Right cardiac atrium (tissue), 5 donors: ENCODE data around the gene SCN9A. TPM values are rescaled to one million over a fixed set of nuclear protein-coding genes. Genes with fewer than 3 reads are reported as not detected.
"Not testable (repeated sequence)": the region's sequence is repeated elsewhere in the genome, so short reads cannot be mapped to it uniquely, and the experiment has no call there.

ENCODE experiments used
- ATAC-seq, 2 donors: fragments of 200-7000 bp; cut with Tn5 transposase; one replicate each; pipeline versions ENCODE4 v1.8.0 to v1.9.1; 2020; ENCODE audit warnings: moderate library complexity in 2 of 2, mild to moderate bottlenecking in 1 of 2
- DNase-seq, 3 donors: peaks; one replicate each; pipeline ENCODE4 v3.0.0-alpha.2; 2020
- H3K27ac ChIP-seq: one replicate; pipeline ENCODE4 v1.5.1; 2013; ENCODE audit warnings: mild to moderate bottlenecking, low read length, control low read depth, moderate library complexity
- H3K27me3 ChIP-seq: one replicate; pipeline ENCODE4 v1.6.1; 2013; ENCODE audit not compliant: control insufficient read depth, insufficient read depth
- H3K4me1 ChIP-seq: one replicate; pipeline ENCODE4 v1.6.1; 2013; ENCODE audit warnings: low read length; ENCODE audit not compliant: control insufficient read depth, insufficient read depth
- H3K4me3 ChIP-seq: one replicate; pipeline ENCODE4 v1.5.1; 2013; ENCODE audit warnings: low read length, control low read depth
- H3K9me3 ChIP-seq: one replicate; pipeline ENCODE4 v1.6.1; 2013; ENCODE audit warnings: low read length; ENCODE audit not compliant: control insufficient read depth
- WGBS: extraction: QIAGEN DNeasy Blood & Tissue Kit; methylation state at CpG from one replicate; pipeline ENCODE4 v1.1.7; 2013; 5-methylcytosine and 5-hydroxymethylcytosine counted together
- intact Hi-C, 4 donors: fragments of 100-400 bp; cut with DNase I; formaldehyde crosslinking; loops; one replicate each; pipeline versions ENCODE4 v1.11.0 to v1.14.0; 2022 to 2023
- polyA plus RNA-seq: library from polyadenylated mRNA; stranded (reverse); fragments of 200-250 nt; gene quantifications from one replicate; pipeline ENCODE4 v1.2.3, GENCODE V29; 2013
- total RNA-seq, 4 donors: library from RNA; stranded (reverse); fragmentation: NEBNext Ultra II Directional; extraction: Animal tissue kit (Norgen Biotek cat#: 25700); gene quantifications; one replicate each; pipeline ENCODE4 v1.2.1, GENCODE V29; 2021
- donor health status: healthy with polysubstance abuse.
- donor health status: DM: no; HTN: yes; CAD: no.
- donor health status: DM: no; HTN: no; CAD: no.
- donor health status: DM: no; HTN: yes; CAD: no; lungs with severe emphysema.
- donor health status: DM: yes; HTN: yes; CAD: no.

Gene SCN9A
- total and polyA plus RNA-seq, 5 donors: 0.43 to 1.5 (median 1.0) TPM

DNA sequence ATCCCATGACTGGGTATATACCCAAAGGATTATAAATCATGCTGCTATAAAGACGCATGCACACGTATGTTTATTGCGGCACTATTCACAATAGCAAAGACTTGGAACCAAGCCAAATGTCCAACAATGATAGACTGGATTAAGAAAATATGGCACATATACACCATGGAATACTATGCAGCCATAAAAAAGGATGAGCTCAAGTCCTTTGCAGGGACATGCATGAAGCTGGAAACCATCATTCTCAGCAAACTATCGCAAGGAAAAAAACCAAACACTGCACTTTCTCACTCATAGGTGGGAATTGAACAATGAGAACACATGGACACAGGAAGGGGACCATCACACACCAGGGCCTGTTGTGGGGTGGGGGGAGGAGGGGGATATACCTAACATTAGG lies 165.8 kb downstream of the SCN9A start:
- H3K27me3 ChIP-seq, DNase-seq, H3K27ac ChIP-seq, intact Hi-C loops, H3K9me3 ChIP-seq, H3K4me1 ChIP-seq, ATAC-seq, H3K4me3 ChIP-seq: not testable (repeated sequence)
- WGBS: 94% methylated on average over 4 of the region's 4 CpGs

DNA sequence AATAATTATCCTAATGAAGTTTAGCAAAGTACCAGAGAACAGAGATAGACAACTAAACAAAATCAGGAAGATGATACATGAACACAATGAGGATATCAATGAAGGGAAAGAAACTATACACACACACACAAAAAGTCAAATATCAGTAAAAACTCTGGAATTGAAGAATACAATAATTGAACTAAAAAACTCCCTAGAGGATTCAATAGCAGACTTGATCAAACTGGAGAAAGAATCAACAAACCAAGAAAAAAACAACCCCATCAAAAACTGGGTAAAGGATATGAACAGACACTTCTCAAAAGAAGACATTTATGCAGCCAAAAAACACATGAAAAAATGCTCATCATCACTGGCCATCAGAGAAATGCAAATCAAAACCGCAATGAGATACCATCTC lies 166.4 kb downstream of the SCN9A start:
- H3K9me3 ChIP-seq: not testable (repeated sequence)

DNA sequence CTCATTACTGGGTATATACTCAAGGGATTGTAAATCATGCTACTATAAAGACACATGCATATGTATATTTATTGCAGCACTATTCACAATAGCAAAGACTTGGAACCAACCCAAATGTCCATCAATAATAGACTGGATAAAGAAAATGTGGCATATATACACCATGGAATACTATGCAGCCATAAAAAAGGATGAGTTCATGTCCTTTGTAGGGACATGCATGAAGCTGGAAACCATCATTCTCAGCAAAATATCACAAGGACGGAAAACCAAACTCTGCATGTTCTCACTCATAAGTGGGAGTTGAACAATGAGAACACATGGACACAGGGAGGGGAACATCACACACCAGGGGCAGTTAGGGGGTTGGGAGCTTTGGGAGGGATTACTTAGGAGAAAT lies 169.6 kb downstream of the SCN9A start:
- H3K9me3 ChIP-seq, H3K27ac ChIP-seq, DNase-seq, H3K4me1 ChIP-seq, ATAC-seq, intact Hi-C loops, H3K4me3 ChIP-seq, H3K27me3 ChIP-seq: not testable (repeated sequence)
- 73% methylated on average over 1 of the region's 1 CpG for WGBS

More for the DNA sequence above, 166.4 kb downstream of the SCN9A start:
- ATAC-seq, H3K27me3 ChIP-seq, DNase-seq, H3K4me1 ChIP-seq, intact Hi-C loops, H3K27ac ChIP-seq, H3K4me3 ChIP-seq: not testable (repeated sequence)
- WGBS: no CpG with 5 or more reads among the region's 1 CpG

DNA sequence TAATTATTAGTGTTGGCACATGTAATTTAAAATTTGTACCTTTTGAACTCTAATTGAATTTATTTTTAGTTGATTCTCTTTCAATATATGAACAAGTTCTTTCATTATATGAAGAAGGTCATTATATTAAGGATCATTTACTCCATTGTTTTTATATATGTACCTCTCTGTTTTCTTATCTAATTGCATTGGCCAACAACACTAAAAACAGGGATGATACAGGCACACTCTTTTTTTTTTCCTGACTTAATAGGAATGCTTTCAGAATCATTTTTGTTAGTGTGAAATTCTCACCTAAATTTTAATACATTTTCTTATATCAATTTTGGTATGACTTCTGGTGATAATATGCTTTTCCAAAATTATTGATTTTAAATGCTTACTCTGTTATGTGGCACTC lies 173.0 kb downstream of the SCN9A start:
- no peaks in the 10 kb centered on the region for H3K4me1 ChIP-seq
- no peak overlapping the region for H3K27ac ChIP-seq
- DNase-seq (no peak), ATAC-seq (no peak)
- intact Hi-C loops: no loop called here
- H3K9me3 ChIP-seq: no peaks in the 10 kb centered on the region
- no peaks in the 10 kb centered on the region for H3K27me3 ChIP-seq
- H3K4me3 ChIP-seq: no peak overlapping the region

DNA sequence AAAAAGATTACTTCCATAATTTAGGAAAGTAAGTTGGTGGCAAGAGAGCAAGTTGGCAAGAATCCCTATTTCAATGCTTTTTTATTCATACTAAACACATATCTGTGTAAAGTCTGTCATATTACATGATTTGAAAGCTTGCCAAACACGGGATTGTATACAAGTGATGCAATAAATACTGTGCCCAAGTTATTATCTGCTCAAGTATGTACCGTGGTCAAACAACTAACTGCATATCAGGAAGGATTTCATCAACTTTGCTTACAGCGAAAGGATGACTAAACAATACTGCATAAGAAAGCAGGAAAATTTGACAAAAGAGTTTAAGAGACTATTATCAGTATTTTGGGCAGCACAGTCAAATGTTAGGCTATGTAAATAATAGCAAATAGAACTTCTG lies 178.3 kb downstream of the SCN9A start:
- DNase-seq: no peak
- ATAC-seq: no peak
- no peaks in the 10 kb centered on the region for H3K4me1 ChIP-seq
- H3K4me3 ChIP-seq: no peak overlapping the region
- H3K9me3 ChIP-seq: no peaks in the 10 kb centered on the region
- no peak overlapping the region for H3K27ac ChIP-seq
- WGBS: 53% methylated on average over 3 of the region's 3 CpGs
- intact Hi-C loops: no loop called here
- H3K27me3 ChIP-seq: no peaks in the 10 kb centered on the region

DNA sequence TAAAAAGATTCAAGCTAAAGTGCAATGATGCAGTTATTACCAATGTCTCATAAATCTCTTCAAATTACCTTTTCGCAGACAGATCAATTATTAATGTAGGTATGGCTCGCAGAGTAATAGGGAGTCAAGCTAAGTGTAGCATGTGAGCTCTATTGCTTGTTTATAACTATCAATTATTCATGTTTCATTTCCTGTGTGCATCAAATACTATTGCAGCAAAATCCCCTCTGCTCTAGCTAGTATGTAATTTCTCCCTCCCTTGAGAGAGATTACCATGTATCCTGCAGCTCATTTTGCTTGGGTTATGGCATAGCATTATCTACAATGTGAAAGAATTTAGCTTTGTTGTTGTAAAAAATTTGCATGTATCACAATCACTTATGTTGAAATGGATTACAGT lies 182.3 kb downstream of the SCN9A start:
- Histone ChIP-seq H3K27me3 (no peaks in the 10 kb centered on the region), H3K4me3 (no peak overlapping the region), H3K27ac (no peak overlapping the region), H3K9me3 (no peaks in the 10 kb centered on the region), H3K4me1 (no peaks in the 10 kb centered on the region)
- ATAC-seq (no peak), DNase-seq (no peak)
- intact Hi-C loops: no loop called here
- WGBS: 89% methylated on average over 2 of the region's 2 CpGs

DNA sequence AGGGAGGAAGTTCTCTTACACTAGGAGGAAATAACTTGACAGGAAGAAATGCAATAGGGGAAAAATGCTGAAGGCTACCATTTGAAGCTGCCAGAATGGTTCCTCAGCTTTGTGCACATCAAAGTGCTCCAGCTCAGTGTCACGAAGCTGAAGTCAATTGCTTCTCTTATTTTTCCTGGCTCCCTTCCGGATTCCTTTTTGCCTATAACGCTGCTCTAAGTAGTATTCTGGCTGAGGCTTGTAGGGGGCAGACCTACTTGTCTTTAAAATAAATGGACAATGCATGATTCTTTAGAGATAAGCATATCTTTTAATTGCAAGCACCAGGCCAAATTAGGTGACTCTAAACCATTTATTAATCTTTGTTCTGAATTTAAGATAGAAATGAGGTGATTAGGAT lies 187.7 kb downstream of the SCN9A start:
- H3K27me3 ChIP-seq: no peaks in the 10 kb centered on the region
- no peaks in the 10 kb centered on the region for H3K4me1 ChIP-seq
- no peak overlapping the region for H3K4me3 ChIP-seq
- no peak overlapping the region for H3K27ac ChIP-seq
- H3K9me3 ChIP-seq: no peaks in the 10 kb centered on the region
- no peak for DNase-seq
- no peak for ATAC-seq
- intact Hi-C loops: no loop called here
- WGBS: 25% methylated on average over 3 of the region's 3 CpGs

DNA sequence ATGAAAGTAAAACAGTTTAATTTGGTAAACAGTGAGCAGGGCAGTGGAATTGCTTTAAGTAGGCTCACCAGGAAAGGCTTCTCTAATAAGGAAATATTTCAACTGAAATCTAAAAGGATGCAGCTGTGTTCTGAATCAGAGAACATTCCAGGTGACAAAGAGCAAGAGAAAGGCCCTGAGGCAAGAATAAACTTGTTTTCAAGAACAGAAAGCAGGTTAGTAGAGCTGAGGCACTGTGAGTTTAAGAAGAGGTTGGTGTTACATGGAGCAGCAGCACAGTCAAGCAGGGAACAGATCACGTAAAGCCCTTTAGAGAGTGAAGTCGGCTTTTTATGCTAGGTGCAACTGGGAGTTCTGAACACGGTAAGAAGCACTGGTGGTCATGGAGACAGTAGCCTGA lies 191.0 kb downstream of the SCN9A start:
- no peak overlapping the region for H3K4me3 ChIP-seq
- no peaks in the 10 kb centered on the region for H3K27me3 ChIP-seq
- no peak overlapping the region for H3K27ac ChIP-seq
- H3K9me3 ChIP-seq: no peaks in the 10 kb centered on the region
- ATAC-seq (no peak), DNase-seq (no peak)
- intact Hi-C loops: no loop called here
- no peaks in the 10 kb centered on the region for H3K4me1 ChIP-seq
- WGBS: 87% methylated on average over 3 of the region's 3 CpGs

DNA sequence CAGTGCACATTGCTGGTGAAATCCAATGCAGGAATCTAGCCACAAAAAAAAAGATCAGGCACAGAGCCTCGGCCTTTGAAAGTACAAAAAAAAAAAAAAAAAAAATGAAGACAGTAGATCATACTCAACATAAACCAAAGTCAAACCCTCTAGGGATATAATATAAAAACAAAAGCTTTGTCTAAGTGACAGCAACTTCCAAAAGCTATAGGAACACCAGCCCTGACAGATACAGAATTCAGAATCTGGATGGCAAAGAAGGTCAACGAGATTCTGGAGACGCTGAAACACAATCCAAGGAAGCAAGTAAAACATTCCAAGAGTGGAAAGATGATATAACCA lies 194.0 kb downstream of the SCN9A start:
- ATAC-seq (no peak), DNase-seq (no peak)
- intact Hi-C loops: no loop called here
- Histone ChIP-seq H3K27ac (no peak overlapping the region), H3K4me3 (no peak overlapping the region), H3K9me3 (no peaks in the 10 kb centered on the region), H3K4me1 (no peaks in the 10 kb centered on the region), H3K27me3 (no peaks in the 10 kb centered on the region)
- 16% methylated on average over 3 of the region's 3 CpGs for WGBS

DNA sequence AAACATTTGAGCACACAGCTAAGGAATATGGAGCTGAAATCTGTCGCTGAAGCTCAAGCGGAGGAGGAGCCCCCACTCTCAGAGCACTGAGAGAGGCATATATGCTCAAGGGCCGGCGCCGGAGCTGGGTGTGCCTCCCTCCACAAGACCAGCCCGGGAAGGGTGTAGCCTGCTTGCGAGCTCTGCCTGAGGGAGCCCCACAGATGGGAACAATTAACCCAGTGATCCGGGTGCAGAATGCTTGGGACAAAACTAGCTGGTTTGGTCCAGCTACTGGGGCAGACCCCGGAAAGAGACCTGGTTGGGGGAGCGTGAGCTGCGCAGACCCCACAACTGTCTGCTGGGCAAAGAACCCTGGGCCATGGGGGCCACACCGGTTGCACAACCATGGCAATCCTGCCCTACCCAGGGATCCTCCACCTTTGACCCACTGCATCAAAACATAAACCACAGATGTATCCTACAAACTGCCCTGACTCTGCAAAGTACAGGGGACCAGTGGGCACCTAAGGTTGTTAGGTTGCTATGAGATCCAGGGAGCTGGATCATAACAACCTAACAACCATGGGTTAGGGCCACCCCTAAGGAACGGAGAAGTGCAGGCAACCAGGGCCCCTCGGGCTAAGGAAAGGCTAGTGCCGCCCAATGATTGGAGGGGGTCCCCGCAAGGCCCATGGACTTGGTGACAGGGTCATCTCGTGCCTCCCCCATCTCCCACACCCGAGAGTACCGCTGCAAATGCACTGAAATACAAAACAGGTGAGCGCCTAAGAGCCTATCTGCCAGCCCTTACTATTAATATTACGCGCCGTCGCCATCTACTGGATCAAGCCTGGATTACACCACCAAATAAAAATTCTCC lies 194.6 kb downstream of the SCN9A start:
- Histone ChIP-seq H3K4me1 (no peaks in the 10 kb centered on the region), H3K4me3 (no peak overlapping the region), H3K9me3 (no peaks in the 10 kb centered on the region), H3K27me3 (no peaks in the 10 kb centered on the region), H3K27ac (no peak overlapping the region)
- 58% methylated on average over 24 of the region's 24 CpGs for WGBS
- DNase-seq (peak in 2 of 3 donors; percentile 16 to 40), ATAC-seq (peak; percentile 45 to 52)
- intact Hi-C loops: no loop called here

DNA sequence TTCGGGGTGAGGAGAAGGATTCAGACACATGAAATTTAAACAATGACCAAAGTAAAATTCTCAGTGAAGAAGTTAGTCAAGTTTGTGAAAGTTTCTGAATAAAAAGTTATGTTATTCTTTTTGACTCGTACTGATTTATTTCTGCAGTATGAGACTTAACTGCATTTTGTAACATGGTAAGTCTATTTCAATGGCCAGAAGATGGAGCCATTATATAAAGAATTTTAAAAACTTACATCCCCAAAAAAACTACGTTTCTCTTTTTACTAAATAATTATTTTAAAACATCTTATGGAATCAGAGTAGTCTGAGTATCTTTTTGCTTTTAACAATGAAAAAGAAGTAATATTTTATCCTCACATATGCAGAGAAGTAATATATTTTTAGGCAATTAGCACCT lies 196.5 kb downstream of the SCN9A start:
- Histone ChIP-seq H3K27ac (no peak overlapping the region), H3K9me3 (no peaks in the 10 kb centered on the region), H3K27me3 (no peaks in the 10 kb centered on the region), H3K4me1 (no peaks in the 10 kb centered on the region), H3K4me3 (no peak overlapping the region)
- 45% methylated on average over 3 of the region's 3 CpGs for WGBS
- DNase-seq (no peak), ATAC-seq (no peak)
- intact Hi-C loops: no loop called here

DNA sequence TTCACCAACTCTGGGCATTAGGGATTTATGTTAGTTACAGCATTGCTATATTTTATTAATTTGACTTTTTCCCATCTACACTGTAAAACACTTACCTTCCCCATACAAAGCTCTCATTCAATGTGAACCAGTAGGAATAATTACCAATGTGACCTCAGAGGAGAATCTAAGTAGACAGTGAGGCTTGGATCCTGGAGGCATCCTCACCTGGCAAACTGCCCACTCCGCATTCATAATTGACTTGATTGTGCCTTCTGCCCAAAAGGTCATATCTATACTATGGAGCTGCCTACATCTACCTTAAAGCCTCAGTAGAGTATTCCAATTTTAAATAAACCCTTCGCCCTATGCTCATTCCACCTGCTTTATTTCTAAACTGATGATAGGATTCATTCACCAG lies 202.5 kb downstream of the SCN9A start:
- intact Hi-C loops: no loop called here
- no peak for DNase-seq
- no peak for ATAC-seq

More for the DNA sequence above, 202.5 kb downstream of the SCN9A start:
- H3K9me3 ChIP-seq: no peaks in the 10 kb centered on the region
- 92% methylated on average over 2 of the region's 2 CpGs for WGBS
- H3K4me1 ChIP-seq: no peaks in the 10 kb centered on the region
- no peaks in the 10 kb centered on the region for H3K27me3 ChIP-seq
- H3K27ac ChIP-seq: no peak overlapping the region
- no peak overlapping the region for H3K4me3 ChIP-seq
